Fibroblast of skin of back (primary cell): ENCODE measurements around the gene ZNF79.

Experiments used
- DNase-seq: peaks from one replicate; pipeline ENCODE4 v3.0.0-alpha.2; 2013

ZNF79 gene

GRCh38 chr9:127430415-127430814 is 6.2 kb downstream of the ZNF79 start:
- DNase-seq: no peak

DNA sequence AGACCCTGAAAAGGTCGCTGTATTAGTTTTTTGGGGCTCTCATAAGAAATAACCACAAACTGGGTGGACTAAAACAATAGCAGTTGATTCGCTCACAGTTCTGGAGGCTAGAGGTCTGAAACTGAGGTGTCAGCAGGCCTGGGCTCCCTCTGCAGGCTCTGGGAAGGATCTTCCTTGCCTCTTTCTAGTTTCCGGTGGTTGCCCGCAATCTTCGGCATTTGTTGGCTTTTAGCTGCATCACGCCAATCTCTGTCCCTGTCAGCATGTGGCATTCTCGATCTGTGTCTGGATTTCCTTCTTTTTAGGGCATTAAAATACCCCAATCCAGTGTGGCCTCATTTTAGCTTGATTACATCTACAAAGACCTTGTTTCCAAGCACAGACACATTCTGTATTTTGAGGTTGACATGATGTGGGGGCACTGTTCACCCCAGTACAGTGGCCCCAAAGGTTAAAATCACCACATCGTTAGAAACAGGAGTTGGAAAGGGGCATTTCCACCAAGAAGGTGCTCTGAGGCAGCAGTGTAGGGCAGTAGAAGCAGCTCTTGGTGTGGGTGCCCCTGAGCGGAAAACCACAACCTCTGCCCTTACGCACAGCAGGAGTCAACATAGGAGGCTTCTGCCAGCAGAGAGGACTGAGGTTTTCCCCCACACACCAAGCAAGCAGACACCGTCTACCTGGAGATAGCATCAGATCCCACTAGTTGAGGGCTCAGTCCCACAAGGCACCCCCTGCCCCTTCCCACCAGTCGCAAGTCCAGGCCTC is 13.5 kb downstream of the ZNF79 start:
- DNase-seq: no peak

DNA sequence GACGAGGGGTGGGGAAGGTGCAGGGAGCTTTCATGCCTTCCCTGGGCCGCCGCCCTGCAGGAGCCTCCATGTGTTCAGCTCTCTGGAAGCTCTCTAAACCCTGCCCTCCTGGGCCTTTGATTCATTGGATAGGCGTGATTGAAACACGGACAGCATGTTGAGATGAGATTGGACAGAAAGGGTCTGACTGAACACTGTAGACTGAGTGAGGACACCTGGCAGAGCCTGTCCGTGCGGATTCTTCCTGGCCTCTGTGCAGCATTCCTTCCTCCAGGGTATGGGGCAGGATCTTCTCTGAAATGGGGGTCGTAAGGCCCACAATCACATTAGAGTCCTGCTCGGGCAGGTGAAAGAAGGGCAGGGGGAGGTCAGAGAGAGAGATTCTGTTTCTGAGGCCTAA is 14.2 kb downstream of the ZNF79 start:
- DNase-seq: no peak

DNA sequence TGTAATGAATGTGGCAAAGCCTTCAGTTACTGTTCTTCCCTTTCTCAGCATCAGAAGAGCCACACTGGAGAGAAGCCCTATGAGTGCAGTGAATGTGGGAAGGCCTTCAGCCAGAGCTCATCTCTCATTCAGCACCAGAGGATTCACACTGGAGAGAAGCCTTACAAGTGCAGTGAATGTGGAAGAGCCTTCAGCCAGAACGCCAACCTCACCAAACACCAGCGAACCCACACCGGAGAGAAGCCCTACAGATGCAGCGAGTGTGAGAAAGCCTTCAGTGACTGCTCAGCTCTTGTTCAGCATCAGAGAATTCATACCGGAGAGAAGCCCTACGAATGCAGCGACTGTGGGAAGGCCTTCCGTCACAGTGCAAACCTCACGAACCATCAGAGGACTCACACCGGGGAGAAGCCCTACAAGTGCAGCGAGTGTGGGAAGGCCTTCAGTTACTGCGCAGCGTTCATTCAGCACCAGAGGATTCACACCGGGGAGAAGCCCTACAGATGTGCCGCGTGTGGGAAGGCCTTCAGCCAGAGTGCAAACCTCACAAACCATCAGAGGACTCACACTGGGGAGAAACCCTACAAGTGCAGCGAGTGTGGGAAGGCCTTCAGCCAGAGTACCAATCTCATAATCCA is 20.2 kb downstream of the ZNF79 start:
- no peak for DNase-seq

GRCh38 chr9:127444921-127445850 is 21.0 kb downstream of the ZNF79 start:
- DNase-seq: no peak

DNA sequence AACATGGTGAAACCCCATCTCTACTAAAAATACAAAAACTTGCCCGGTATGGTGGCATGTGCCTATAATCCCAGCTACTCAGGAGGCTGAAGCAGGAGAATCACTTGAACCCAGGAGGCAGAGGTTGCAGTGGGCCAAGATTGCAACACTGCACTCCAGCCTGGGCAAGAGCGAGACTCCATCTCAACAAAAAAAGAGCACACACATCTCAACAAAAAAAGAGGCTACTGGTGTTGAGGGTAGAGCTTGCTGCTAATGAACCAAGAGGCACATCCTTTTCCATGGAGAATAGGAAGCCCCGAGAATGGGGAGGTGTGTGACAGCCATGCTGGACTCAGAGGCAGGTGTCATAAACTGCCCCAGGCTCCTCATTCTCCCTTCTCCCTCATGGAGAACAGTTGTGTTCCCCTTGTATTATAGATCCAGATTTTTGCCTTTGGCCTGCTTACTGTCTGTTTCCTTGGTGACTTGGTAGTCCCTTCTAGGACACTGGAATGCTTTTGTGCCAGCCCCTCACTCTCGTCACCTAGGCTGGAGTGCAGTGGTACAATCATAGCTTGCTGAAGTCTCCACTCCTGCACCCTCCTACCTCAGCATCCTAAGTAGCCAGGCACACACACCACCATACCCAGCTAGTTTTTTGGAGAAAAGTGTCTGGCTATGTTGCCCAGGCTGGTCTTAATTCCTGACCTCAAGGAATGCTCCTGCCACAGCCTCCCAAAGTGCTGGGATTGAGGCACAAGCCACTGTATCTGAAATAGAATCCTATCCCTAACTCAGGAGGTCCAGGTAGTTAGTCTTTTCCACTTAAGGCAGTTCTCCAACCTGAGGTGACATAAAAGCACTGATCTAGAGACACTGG is 21.9 kb downstream of the ZNF79 start:
- no peak for DNase-seq

GRCh38 chr9:127446713-127447415 is 22.7 kb downstream of the ZNF79 start:
- no peak for DNase-seq

- DNase-seq: peak; percentile 44
Observed at GRCh38 chr9:127447416-127448111, 23.4 kb downstream of the ZNF79 start.

- DNase-seq: no peak
Observed at GRCh38 chr9:127448112-127448805, 24.1 kb downstream of the ZNF79 start.

GRCh38 chr9:127449332-127449966 is 25.3 kb downstream of the ZNF79 start:
- no peak for DNase-seq

- DNase-seq: peak; percentile 25
Observed at GRCh38 chr9:127450243-127450760, 26.1 kb downstream of the ZNF79 start.

DNA sequence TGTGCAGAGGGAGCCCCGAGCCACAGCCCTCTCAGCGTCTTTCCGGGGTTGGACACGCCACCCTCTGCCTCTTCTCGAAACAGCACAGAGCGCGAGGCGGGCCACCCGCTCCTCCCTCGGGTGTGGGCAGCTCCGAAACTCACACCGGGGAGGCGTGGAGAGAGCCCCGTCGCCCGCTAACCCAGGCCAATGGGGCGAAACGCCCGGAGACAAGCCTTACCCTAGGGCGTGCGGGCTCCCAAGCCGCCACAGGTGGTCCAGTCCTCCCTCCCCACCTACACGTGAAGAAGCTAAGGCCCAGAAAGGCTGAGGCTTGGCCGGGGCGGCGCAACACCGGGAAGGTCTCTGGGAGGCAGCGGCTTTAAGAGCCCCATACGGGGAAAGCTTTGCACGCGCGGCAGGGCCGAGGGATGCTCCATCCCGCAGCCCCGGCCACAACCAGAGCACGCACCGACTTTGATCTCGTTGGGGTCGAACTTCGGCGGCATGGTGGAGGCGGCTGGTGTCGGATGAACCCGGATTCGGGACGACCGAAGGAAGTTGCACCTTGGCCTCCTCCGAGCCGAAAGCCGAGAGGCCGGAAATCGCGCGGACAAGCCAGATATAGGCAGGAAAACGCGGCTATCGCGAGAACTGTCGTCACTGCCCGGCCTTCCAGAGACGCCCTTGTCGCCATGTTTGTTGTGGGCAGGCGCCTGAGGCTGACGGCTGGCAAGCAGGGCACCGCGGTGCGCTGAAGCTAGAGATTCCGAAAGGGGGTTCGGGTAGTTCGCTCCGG is 26.8 kb downstream of the ZNF79 start, which contains the start of the genes LRSAM1 and RPL12:
LRSAM1 (plus strand) TSS at position 681 of the 778 bp plus-strand sequence. CDS start 3,018 bp downstream, outside the sequence.
RPL12 (minus strand) TSS at position 577 of the 778 bp plus-strand sequence; CDS start at position 488, 89 bp downstream.
- DNase-seq: peak; percentile 91

DNA sequence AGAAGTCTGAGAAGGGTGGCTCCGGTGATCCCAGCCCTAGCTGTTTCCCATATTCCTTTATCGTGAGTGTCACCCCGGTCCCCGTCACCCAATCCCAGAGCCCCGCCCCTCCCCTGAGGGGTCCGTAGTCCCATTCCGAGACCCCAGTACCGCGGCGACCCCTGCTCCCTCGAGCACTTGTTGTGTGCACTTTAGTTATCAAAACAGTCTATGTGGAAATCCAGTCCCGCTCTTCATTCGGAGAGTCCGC is 27.4 kb downstream of the ZNF79 start:
- DNase-seq: no peak

DNA sequence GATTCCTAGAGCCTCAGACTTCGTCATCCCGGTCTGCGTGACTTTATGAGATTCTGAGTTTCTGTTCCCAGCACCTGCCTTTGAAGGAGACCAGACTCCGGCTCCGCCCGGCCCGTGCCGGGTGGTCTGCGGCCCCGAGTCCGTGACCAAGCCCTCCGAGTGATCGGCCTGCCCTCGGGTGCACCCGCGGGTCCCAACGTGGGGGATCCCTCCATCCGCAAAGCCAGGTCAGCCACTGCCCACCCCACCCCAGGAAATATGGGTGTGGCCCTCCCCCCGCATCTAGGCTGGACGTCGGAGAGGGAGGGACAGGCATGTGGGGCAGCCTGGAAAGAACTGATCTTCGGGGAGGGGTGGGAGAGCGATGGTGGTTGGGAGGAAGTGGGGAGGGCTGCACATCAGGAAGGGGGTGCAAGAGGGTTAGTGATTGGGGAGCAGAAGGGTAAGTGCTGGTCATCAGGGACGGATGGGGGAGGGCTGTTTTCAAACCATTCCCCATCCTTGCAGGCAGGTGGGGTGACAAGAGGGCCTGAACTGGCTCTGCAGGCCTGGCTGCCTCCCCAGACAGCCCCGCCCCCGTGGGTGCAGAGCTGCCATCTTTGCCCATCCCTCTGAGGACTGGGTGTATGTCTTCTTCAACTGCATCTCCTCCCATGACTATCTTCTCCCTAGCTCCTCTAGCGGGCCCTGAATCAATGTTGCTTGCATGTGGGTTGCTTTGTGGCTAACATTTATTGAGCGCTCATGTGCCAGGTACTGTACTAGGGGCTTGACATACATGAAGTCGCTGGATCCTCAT is 27.9 kb downstream of the ZNF79 start:
- DNase-seq: peak; percentile 53

DNA sequence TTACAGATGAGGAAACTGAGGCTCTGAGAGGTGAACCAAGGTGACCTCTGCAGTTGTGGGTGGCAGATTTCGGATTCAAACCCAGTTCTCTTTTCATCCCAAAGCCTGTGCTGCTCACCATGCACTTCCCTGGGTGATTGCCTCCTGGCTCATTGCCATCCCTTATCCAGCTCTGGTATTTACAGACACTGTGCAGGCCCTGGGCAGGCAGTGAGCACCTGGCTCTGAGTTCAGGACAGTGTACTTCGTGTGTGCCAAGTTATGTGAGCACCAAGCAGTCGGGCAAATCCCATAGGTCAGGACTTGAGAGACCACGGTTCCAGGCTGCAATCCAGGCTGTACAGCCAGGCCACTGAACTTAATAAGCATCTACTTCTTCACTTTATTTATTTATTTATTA is 28.5 kb downstream of the ZNF79 start:
- no peak for DNase-seq

DNA sequence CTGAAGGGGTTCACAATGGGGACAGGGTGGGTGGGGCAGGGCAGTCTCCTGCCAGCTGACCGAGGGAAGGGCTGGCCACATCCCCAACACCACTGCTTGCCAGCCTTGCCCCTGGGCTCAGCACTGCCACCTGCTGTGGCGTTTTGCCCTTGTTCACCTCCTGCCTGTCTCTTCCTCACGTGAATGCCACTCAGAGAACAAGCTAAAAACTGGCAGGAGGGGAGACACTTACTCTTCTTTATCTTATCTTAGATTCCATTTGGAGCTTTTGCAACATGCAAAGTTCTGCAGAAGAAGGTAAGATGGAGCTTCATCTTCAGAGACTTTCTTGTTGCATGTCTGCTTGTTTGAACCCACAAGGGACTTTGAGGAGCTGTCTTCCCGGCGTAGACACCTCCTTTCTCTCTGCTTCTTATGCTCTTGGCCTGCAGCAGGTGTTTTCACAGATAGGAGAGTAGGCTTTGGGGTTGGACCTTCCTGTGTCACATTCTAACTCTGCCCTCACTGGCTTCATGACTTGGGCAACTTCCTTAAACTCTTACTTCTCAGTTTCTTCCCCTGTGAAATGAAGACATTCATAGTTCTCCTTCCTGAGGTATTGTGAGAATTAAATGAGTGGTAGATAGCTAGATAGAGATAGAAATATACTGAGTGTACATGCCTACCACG is 31.3 kb downstream of the ZNF79 start:
- no peak for DNase-seq

GRCh38 chr9:127457191-127457878 is 33.2 kb downstream of the ZNF79 start:
- DNase-seq: no peak
